ENCODE data around the gene TBC1D25.
"Not testable (repeated sequence)": the region's sequence is repeated elsewhere in the genome, so short reads cannot be mapped to it uniquely, and the experiment has no call there.

The TBC1D25 gene

GRCh38 chrX:48509619-48510018, 29.9 kb upstream of the TBC1D25 start:
- Mint-ChIP-seq H3K9me3 (no peaks in the 10 kb centered on the region), H3K27ac (peak overlapping the region; percentile 89), H3K36me3 (ENCODE audit: low read depth) (peaks cover 6% of the 10 kb centered on the region), H3K4me3 (peak overlapping the region; percentile 93), H3K4me1 (ENCODE audit: low read depth) (peaks cover 26% of the 10 kb centered on the region), H3K27me3 (ENCODE audit: low read depth) (no peaks in the 10 kb centered on the region)

- peaks cover 15% of the 10 kb centered on the region for H3K36me3 Mint-ChIP-seq (ENCODE audit: low read depth)
- H3K4me3 Mint-ChIP-seq: no peak overlapping the region
- H3K27me3 Mint-ChIP-seq (ENCODE audit: low read depth): no peaks in the 10 kb centered on the region
- peaks cover 26% of the 10 kb centered on the region for H3K4me1 Mint-ChIP-seq (ENCODE audit: low read depth)
- no peaks in the 10 kb centered on the region for H3K9me3 Mint-ChIP-seq
- H3K27ac Mint-ChIP-seq: no peak overlapping the region
Observed at GRCh38 chrX:48511560-48511959, 28.0 kb upstream of the TBC1D25 start.

- no peak overlapping the region for H3K4me3 Mint-ChIP-seq
- H3K4me1 Mint-ChIP-seq (ENCODE audit: low read depth): peaks cover 26% of the 10 kb centered on the region
- H3K27ac Mint-ChIP-seq: peak overlapping the region; percentile 57
- peaks cover 15% of the 10 kb centered on the region for H3K36me3 Mint-ChIP-seq (ENCODE audit: low read depth)
- no peaks in the 10 kb centered on the region for H3K9me3 Mint-ChIP-seq
- H3K27me3 Mint-ChIP-seq (ENCODE audit: low read depth): no peaks in the 10 kb centered on the region
Observed at GRCh38 chrX:48512371-48512935, 27.1 kb upstream of the TBC1D25 start.

- peaks cover 15% of the 10 kb centered on the region for H3K36me3 Mint-ChIP-seq (ENCODE audit: low read depth)
- H3K27ac Mint-ChIP-seq: no peak overlapping the region
- H3K4me3 Mint-ChIP-seq: no peak overlapping the region
- no peaks in the 10 kb centered on the region for H3K9me3 Mint-ChIP-seq
- peaks cover 23% of the 10 kb centered on the region for H3K4me1 Mint-ChIP-seq (ENCODE audit: low read depth)
- no peaks in the 10 kb centered on the region for H3K27me3 Mint-ChIP-seq (ENCODE audit: low read depth)
Observed at GRCh38 chrX:48513670-48514069, 25.8 kb upstream of the TBC1D25 start.

GRCh38 chrX:48514126-48514806, 25.2 kb upstream of the TBC1D25 start:
- Mint-ChIP-seq H3K36me3 (ENCODE audit: low read depth) (peaks cover 16% of the 10 kb centered on the region), H3K27me3 (ENCODE audit: low read depth) (no peaks in the 10 kb centered on the region), H3K4me1 (ENCODE audit: low read depth) (peaks cover 24% of the 10 kb centered on the region), H3K9me3 (no peaks in the 10 kb centered on the region), H3K27ac (no peak overlapping the region), H3K4me3 (no peak overlapping the region)

- Mint-ChIP-seq H3K27ac (peak overlapping the region; percentile 26), H3K9me3 (no peaks in the 10 kb centered on the region), H3K4me1 (ENCODE audit: low read depth) (peaks cover 18% of the 10 kb centered on the region), H3K36me3 (ENCODE audit: low read depth) (peaks cover 14% of the 10 kb centered on the region), H3K4me3 (no peak overlapping the region), H3K27me3 (ENCODE audit: low read depth) (no peaks in the 10 kb centered on the region)
Observed at GRCh38 chrX:48514868-48515460, 24.6 kb upstream of the TBC1D25 start.

DNA sequence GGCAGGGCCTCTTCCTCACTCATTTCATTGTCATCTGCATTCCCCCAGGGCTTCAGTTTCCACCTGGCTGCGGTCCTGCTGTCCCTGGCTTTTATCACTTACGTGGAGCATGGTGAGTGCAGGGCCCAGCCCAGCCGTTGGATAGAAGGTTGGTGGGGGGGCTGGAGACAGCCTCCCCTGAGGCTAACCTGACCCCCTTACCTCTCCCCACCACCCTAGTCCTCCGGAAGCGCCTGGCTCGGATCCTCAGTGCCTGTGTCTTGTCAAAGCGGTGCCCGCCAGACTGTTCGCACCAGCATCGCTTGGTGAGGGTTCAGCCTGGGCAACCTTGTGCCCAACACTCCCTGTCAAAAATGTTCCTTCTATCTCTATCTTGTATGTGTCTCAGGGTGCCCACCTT, 23.7 kb upstream of the TBC1D25 start:
- Mint-ChIP-seq H3K9me3 (no peaks in the 10 kb centered on the region), H3K27me3 (ENCODE audit: low read depth) (no peaks in the 10 kb centered on the region), H3K4me1 (ENCODE audit: low read depth) (peaks cover 18% of the 10 kb centered on the region), H3K36me3 (ENCODE audit: low read depth) (peaks cover 14% of the 10 kb centered on the region), H3K4me3 (no peak overlapping the region), H3K27ac (no peak overlapping the region)

DNA sequence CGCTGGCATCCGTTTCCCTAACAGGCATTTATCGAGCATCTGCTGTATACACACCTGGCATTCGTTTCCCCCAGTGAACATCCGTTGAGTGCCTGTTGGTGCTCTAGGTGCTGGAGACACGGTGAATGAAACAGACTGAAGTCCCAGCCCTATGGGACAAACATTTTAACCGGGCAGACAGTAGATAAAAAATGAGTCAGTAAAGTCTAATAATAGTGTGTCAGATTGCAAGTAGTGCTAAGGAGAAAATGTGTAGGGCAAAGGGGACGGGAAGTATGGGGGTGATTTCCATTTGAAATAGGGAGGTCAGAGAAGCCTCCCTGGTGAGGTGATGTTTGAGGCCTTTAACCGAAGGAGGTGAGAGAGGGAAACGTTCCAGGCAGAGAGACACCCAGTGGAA, 23.2 kb upstream of the TBC1D25 start:
- H3K4me3 Mint-ChIP-seq: no peak overlapping the region
- no peaks in the 10 kb centered on the region for H3K27me3 Mint-ChIP-seq (ENCODE audit: low read depth)
- H3K4me1 Mint-ChIP-seq (ENCODE audit: low read depth): peaks cover 19% of the 10 kb centered on the region
- peaks cover 14% of the 10 kb centered on the region for H3K36me3 Mint-ChIP-seq (ENCODE audit: low read depth)
- no peaks in the 10 kb centered on the region for H3K9me3 Mint-ChIP-seq
- no peak overlapping the region for H3K27ac Mint-ChIP-seq

- no peak overlapping the region for H3K27ac Mint-ChIP-seq
- H3K9me3 Mint-ChIP-seq: no peaks in the 10 kb centered on the region
- no peaks in the 10 kb centered on the region for H3K27me3 Mint-ChIP-seq (ENCODE audit: low read depth)
- peaks cover 18% of the 10 kb centered on the region for H3K4me1 Mint-ChIP-seq (ENCODE audit: low read depth)
- no peak overlapping the region for H3K4me3 Mint-ChIP-seq
- peaks cover 12% of the 10 kb centered on the region for H3K36me3 Mint-ChIP-seq (ENCODE audit: low read depth)
Observed at GRCh38 chrX:48516987-48517386, 22.5 kb upstream of the TBC1D25 start.

DNA sequence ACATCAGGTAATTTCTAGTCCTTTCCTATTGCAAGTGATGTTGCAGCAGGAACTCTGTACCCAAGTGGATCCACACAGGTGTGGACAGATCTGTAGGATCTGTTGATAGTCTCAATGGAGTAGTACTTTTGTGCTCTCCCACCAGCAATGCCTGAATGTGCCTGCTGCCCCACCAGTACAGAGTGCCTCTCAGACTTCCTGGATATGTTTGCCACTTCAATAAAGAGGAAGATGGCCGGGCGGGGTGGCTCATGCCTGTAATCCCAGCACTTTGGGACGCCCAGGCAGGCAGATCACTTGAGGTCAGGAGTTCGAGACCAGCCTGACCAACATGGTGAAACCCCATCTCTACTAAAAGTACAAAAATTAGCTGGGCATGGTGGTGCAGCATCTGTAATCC, 20.0 kb upstream of the TBC1D25 start:
- Mint-ChIP-seq H3K4me1 (ENCODE audit: low read depth) (peaks cover 19% of the 10 kb centered on the region), H3K36me3 (ENCODE audit: low read depth) (peaks cover 16% of the 10 kb centered on the region), H3K27ac (peak overlapping the region; percentile 50)
- not testable (repeated sequence) for H3K27me3 Mint-ChIP-seq (ENCODE audit: low read depth); H3K4me3 Mint-ChIP-seq; H3K9me3 Mint-ChIP-seq

GRCh38 chrX:48520455-48520854, 19.1 kb upstream of the TBC1D25 start:
- peaks cover 15% of the 10 kb centered on the region for H3K36me3 Mint-ChIP-seq (ENCODE audit: low read depth)
- peaks cover 23% of the 10 kb centered on the region for H3K4me1 Mint-ChIP-seq (ENCODE audit: low read depth)
- no peaks in the 10 kb centered on the region for H3K27me3 Mint-ChIP-seq (ENCODE audit: low read depth)
- peak overlapping the region; percentile 96 for H3K27ac Mint-ChIP-seq
- H3K4me3 Mint-ChIP-seq: peak overlapping the region; percentile 90
- no peaks in the 10 kb centered on the region for H3K9me3 Mint-ChIP-seq

DNA sequence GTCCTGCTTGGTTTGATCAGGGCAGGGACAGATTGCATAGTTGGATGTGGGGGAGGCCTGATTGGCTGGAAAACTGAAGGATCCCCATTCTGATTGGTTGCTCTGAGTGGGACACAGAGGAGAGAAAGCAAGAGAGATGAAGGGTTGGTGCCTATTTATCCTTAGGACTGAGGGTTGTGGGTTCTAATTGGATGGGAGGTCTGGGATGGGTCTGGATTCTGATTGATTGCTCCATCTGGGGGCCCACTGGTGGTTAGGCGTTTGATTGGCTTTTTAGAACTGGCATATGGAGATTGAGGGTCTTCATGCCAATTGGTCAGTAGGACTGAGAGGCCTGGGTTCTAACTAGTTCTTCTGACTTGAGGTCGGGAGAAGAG, 18.6 kb upstream of the TBC1D25 start:
- Mint-ChIP-seq H3K36me3 (ENCODE audit: low read depth) (peaks cover 15% of the 10 kb centered on the region), H3K27ac (peak overlapping the region; percentile 96), H3K9me3 (no peaks in the 10 kb centered on the region), H3K27me3 (ENCODE audit: low read depth) (no peaks in the 10 kb centered on the region), H3K4me3 (peak overlapping the region; percentile 90), H3K4me1 (ENCODE audit: low read depth) (peaks cover 23% of the 10 kb centered on the region)

DNA sequence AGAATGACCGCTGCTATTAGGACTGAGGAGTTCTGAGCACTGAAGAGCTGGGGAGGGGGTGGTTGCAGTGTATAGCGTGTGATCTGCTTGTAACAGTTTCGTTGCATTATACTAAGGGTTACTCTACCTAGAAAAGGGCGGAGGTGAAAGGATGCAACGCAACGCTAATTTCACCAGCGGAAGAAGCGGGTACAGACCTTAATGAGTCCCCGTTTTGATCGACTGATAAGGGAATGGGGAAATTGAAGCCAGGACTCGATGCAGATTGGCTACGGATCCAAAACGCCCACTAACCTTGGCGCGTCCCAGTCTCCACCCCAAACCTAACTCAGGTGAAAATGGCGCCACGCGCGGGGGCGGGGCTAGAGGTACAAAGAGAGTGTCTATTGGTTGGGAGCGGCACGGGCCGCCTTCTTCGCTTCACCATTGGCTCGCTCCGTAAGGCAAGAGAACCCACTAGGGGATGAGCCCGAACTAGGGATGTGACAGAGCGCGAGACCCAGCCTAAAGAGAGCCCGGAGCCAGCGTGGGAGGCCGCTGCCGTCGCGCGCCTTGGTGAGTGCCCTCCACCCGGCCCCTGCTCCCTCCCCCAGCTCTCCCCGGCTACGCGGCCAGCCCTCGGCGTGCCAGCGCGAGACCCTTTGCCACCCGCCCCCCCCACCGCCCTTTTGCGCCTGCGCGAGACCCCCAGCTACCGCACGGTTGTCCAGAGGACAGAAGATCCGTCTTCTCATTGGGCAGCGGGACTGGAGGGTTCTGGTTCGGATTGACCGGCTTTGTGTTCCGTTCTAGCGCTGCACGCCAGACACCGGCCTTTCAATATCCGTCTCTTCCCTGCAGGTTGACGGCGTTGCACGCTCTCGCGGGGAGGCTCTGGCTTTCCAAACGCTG, 17.9 kb upstream of the TBC1D25 start, which contains the start of gene EBP:
Gene EBP, plus strand, starts transcription at position 456 of the 891 bp plus-strand sequence. CDS start 1,964 bp downstream, outside the sequence.
- Mint-ChIP-seq H3K27ac (peak within 1 kb of the TSS; percentile 96), H3K27me3 (ENCODE audit: low read depth) (no peaks in the 10 kb centered on the region), H3K4me1 (ENCODE audit: low read depth) (peaks cover 25% of the 10 kb centered on the region), H3K36me3 (ENCODE audit: low read depth) (peaks cover 17% of the 10 kb centered on the region), H3K4me3 (peak within 1 kb of the TSS; percentile 90), H3K9me3 (no peaks in the 10 kb centered on the region)

DNA sequence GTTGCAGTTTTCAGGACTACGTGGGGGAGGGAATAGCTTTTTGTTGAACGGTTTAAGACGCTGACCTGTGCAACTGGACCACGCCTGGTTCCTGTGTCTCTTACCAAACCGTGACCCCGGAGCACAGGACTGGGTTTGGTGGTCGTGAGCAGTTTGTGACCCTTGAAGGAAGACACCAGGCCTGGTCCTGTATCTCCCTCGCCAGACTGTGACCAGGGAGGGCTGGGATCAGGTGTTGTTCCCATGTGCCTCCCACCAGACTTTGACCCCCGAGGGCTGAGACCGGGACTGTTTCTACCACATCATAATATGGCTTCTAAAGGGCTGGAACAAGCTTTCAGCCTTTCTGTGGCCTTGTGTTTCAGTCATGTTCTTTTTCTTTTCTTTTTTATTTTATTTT, 17.2 kb upstream of the TBC1D25 start:
- peaks cover 20% of the 10 kb centered on the region for H3K36me3 Mint-ChIP-seq (ENCODE audit: low read depth)
- H3K4me3 Mint-ChIP-seq: peak overlapping the region; percentile 90
- no peaks in the 10 kb centered on the region for H3K27me3 Mint-ChIP-seq (ENCODE audit: low read depth)
- H3K9me3 Mint-ChIP-seq: no peaks in the 10 kb centered on the region
- peak overlapping the region; percentile 96 for H3K27ac Mint-ChIP-seq
- peaks cover 29% of the 10 kb centered on the region for H3K4me1 Mint-ChIP-seq (ENCODE audit: low read depth)

Data from T-helper 1 cell treated with Interleukin-12 subunit alpha and Interleukin-12 subunit beta and Interleukin-4 antibody, amounts not matched to agents 30 μg/mL and 1 μg/mL, for 36 hours (primary cell).